AG04449 (cell line): Measurements from ENCODE around the gene ABR.
"Not testable (repeated sequence)": the region's sequence is repeated elsewhere in the genome, so short reads cannot be mapped to it uniquely, and the experiment has no call there.

Experiments used
- CTCF ChIA-PET: fragments of 350-600 bp; formaldehyde crosslinking; extraction: SDS; loops from one replicate; lab custom pipeline; 2021; ENCODE audit warnings: antibody characterized with exemption; lab: Yijun Ruan, JAX
- POLR2A ChIA-PET: fragments of 400-600, 350-600 bp; formaldehyde crosslinking; extraction: SDS; loops from one replicate; lab custom pipeline; 2020; ENCODE audit warnings: antibody characterized with exemption, inconsistent platforms; lab: Yijun Ruan, JAX
- DNase-seq: peaks from one replicate; pipeline ENCODE4 v3.0.0-alpha.2; 2010; ENCODE audit warnings: low read depth, low spot score
- H3K4me3 ChIP-seq: 2 replicates; pipeline ENCODE4 v1.5.1; 2011; ENCODE audit warnings: low read depth, mild to moderate bottlenecking, control low read depth, low read length
- TF ChIP-seq, protein P1 (sequence below): IDR thresholded peaks from one replicate; pipeline ENCODE4 v1.5.1; 2011; ENCODE audit warnings: mild to moderate bottlenecking, moderate library complexity, low read length, control low read depth, inconsistent platforms; ENCODE audit not compliant: insufficient read depth; ENCODE audit errors: missing control alignments

Gene ABR

DNA sequence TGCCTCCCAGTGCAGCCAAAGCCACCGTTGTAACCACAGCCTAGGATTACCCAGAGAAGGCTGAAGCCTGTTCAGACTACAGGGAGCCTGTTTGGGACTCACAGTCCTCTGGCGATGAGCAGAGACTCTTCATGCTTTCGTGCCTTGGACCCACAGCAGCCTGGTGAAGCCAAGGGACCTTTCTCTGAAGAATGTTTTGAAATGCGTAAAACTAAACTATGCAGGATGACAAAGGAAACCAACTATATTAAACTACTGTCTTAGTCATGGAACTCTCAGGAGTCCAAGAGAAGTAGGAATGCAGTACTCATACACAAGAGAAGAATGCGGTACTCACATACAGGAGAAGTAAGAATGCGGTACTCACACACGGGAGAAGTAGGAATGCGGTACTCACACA is 20.9 kb downstream of the ABR start:
- ChIA-PET CTCF (no interaction called here), POLR2A (no interaction called here)
- DNase-seq: peak; percentile 50
- TF ChIP-seq, protein P1, sequence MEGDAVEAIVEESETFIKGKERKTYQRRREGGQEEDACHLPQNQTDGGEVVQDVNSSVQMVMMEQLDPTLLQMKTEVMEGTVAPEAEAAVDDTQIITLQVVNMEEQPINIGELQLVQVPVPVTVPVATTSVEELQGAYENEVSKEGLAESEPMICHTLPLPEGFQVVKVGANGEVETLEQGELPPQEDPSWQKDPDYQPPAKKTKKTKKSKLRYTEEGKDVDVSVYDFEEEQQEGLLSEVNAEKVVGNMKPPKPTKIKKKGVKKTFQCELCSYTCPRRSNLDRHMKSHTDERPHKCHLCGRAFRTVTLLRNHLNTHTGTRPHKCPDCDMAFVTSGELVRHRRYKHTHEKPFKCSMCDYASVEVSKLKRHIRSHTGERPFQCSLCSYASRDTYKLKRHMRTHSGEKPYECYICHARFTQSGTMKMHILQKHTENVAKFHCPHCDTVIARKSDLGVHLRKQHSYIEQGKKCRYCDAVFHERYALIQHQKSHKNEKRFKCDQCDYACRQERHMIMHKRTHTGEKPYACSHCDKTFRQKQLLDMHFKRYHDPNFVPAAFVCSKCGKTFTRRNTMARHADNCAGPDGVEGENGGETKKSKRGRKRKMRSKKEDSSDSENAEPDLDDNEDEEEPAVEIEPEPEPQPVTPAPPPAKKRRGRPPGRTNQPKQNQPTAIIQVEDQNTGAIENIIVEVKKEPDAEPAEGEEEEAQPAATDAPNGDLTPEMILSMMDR: no peak
- H3K4me3 ChIP-seq: no peak overlapping the region

GRCh38 chr17:1156864-1157263 is 22.9 kb downstream of the ABR start:
- TF ChIP-seq, protein P1: no peak
- ChIA-PET POLR2A (interaction anchor here (1.1 kb wide), 1 partner anchor 15 kb away, joined by 3 read pairs; no protein-coding TSS in a partner anchor), CTCF (interaction anchor here (0.9 kb wide), 1 partner anchor 30 kb away, joined by 3 read pairs; no protein-coding TSS in a partner anchor)
- H3K4me3 ChIP-seq: no peak overlapping the region
- no peak for DNase-seq

GRCh38 chr17:1154704-1155103 is 25.1 kb downstream of the ABR start:
- DNase-seq: no peak
- TF ChIP-seq, protein P1: no peak
- POLR2A ChIA-PET: no interaction called here
- no peak overlapping the region for H3K4me3 ChIP-seq
- CTCF ChIA-PET: interaction anchor here (2.1 kb wide), 1 partner anchor 32 kb away, joined by 8 read pairs; no protein-coding TSS in a partner anchor

DNA sequence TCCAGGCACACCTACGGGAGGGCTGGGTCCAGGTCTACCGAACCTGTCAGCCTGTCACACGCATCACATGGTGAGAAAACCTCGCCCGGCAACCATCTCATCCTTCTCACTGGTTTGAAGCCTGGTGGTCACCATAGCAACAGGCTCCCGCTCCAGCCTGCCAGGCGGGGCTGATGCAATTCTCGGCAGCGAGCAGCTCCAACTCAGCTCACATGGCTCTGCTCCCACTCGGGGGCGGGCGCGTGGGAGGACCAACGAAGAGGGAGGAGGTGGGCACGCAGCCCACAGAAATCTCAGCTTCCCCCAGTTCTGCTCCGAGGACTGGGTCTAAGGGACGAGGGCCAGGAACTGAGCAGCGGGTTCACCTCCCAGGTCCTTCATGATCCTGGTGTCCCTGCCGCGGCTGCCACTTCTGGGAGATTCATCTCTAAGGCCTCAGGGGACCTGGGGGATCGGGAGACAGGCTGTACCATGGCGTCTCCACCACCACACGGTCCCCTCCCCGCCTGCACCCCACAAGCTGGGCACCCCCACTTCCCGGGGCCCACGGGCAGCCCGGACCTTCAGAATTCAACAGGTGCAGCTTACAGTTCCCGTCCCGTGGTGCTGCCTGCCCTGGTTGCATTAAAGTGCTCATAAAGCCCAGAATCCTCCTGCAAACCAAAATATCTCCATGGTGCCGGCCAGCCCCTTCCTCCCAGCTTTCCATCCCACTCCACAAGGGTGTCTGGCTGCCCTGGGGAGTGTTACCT is 25.8 kb downstream of the ABR start:
- ChIA-PET POLR2A (no interaction called here), CTCF (interaction anchor here (2.1 kb wide), 1 partner anchor 33 kb away, joined by 8 read pairs; no protein-coding TSS in a partner anchor)
- no peak for DNase-seq
- TF ChIP-seq, protein P1: no peak
- H3K4me3 ChIP-seq: no peak overlapping the region

GRCh38 chr17:1152582-1152981 is 27.2 kb downstream of the ABR start:
- CTCF ChIA-PET, POLR2A ChIA-PET, DNase-seq, H3K4me3 ChIP-seq: not testable (repeated sequence)

GRCh38 chr17:1150863-1151600 is 28.7 kb downstream of the ABR start:
- POLR2A ChIA-PET: no interaction called here
- CTCF ChIA-PET: interaction anchor here (1.6 to 2.3 kb wide), 3 partner anchors 26 to 36 kb away, joined by 8 to 11 read pairs (median 10); no protein-coding TSS in a partner anchor
- H3K4me3 ChIP-seq: no peak overlapping the region
- TF ChIP-seq, protein P1: no peak
- DNase-seq: no peak
